ENCODE measurements around the gene PLLP.

PLLP gene

DNA sequence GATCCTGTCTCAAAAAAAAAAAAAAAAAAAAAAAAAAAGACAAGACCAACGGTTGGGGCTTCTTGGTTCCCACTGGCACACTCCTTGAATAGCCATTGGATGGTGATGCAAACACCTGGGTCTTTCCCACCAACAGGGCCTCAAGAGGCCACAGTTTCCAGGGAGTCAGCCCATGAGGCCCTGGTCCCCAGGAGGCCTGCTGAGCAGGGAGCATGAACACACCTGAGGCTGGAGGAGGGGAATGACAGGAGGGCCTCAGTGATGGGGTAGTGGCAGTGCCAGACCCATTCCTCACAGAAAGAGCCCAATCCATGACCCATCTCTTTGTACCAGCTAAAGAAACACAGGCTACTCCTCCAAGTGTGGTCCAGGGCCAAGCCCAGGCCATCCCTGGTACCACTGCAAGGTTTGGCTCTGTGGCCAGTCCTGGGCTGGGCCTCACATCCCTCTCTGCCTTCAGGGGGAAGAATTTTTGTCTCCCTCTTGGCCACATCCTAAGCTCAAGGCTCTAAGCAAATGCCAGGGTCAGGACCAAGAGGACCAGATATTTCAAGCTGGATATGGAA, 25.5 kb downstream of the PLLP start:
- no peak for DNase-seq (ENCODE audit: low read depth)
- H3K4me3 ChIP-seq (ENCODE audit: low read depth, low read length) = no peak overlapping the region

DNA sequence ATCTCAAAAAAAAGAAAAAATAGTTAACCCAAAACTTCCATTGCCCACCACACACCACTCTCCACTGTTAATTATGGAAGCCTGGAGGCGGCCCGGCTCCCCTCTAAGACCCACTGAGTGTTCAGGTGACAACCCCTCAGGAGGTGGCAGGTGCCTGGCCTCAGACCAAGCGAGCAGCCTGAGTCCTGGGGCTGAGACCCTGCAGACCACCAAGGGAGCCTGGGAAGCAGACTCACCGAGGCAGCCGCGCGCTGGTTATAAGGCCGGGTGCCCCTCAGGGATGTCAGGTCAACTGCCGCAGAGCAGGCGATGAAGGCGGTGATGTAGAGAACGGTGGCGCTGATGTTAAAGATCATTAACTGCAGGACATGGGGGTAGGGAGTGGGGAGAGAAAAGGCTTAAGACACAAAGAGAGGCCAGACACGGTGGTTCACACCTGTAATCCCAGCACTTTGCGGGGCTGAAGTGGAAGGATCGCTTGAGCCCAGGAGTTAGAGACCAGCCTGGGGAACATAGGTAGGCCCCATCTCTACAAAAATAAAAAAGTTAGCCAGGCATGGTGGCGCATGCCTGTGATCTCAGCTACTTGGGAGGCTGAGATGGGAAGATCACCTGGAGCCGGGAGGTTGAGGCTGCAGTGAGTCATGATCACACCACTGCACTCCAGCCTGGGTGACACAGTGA, 26.1 kb downstream of the PLLP start:
- no peak overlapping the region for H3K4me3 ChIP-seq (ENCODE audit: low read depth, low read length)
- no peak for DNase-seq (ENCODE audit: low read depth)

DNA sequence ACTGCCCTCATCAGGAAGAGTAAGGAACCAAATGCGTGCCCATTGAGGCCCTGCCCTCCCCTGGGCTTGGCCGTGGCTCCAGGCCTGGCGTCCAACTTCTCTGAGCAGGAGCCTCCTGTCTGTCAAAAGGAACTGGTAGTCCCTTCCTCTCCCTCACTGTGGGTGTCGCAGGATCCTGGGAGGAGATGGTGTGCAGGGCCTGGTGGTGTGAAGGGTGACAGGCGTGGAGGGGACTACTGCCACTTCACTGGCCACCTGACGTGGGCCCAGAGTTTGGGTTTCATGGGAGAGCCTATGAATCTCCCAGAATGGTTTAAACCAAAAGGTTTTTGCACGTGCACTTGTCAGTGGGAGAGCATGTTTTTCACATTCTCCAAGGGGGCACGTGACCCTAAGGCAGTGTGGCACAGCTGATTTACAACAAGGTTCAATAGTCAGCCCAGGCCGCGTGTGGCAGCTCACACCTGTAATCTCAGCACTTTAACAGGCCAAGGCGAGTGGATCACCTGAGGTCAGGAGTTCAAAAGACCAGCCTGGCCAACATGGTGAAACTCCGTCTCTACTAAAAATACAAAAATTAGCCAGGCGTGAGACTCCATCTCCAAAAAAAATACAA, 26.9 kb downstream of the PLLP start:
- H3K4me3 ChIP-seq (ENCODE audit: low read depth, low read length) = no peak overlapping the region
- no peak for DNase-seq (ENCODE audit: low read depth)

DNA sequence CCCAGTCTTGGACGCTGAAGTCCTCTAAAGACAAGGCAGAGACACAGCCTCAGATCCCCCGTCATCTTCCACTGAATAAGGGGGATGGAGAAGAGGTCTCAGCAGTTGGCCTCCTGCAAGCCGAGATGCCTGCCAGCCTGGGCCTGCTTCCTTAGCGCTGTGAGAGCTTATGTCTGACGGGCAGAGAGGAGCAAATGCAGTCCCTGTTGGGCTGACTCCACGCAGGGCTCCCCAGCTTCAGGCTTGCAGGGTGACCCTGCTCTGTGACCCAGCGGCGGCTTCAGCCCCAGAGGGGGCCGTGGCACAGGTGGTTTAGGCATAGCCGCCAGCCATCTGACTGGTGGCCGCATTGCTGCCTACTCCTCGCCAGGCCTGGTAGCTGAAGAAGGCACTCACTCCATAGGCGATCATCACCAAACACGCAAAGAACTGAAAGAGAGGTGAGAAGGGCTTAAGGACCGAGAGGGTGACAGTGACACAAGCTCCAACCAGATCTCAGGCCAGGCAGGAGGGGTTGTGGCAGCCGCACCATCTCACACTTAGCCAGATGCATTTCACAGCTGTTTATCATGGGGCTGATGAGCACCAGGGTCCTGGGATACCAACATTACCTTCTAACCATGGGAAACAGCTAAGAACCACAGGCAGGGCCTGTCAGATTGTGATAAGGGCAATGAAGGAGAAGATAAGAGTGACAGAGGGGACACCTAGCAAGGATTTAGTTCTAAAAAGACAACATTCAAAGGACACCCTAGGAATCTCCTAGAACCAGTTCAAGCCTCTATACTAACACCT, 27.7 kb downstream of the PLLP start:
- no peak overlapping the region for H3K4me3 ChIP-seq (ENCODE audit: low read depth, low read length)
- no peak for DNase-seq (ENCODE audit: low read depth)

DNA sequence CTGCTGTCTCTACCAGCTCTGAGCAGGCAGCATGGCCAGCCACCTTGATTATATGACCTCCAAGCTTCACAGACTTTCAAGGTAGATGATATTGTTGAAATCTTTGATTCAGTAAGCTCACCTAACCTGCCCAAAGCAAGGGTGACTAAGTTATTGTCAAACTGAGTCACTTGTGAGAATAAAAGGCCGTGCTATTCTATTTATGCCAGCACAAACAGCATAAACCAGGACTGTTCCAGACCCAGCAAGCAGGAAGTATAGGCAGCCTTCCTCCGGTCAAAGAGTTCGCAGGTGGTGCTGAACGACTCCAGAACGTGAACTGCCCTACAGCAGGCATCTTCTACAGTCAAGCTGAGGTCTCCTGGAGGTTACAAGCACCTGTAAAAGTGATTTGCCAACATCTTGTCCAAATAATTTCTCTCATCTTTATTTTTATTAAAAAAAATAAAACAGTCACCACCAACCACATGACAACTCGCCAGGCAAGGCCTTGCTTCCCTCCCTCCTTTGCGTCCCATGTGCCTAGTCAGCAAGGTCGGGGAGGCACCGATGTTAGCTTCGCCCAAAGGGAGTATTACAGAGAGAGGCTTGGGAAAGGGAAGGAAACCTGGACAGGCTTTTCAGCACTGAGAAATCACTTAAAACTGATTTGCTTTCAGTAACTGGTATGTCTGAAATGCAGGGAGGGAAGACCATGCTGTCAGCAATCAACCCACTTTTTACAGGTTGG, 28.6 kb downstream of the PLLP start:
- no peak for DNase-seq (ENCODE audit: low read depth)
- H3K4me3 ChIP-seq (ENCODE audit: low read depth, low read length) = no peak overlapping the region

DNA sequence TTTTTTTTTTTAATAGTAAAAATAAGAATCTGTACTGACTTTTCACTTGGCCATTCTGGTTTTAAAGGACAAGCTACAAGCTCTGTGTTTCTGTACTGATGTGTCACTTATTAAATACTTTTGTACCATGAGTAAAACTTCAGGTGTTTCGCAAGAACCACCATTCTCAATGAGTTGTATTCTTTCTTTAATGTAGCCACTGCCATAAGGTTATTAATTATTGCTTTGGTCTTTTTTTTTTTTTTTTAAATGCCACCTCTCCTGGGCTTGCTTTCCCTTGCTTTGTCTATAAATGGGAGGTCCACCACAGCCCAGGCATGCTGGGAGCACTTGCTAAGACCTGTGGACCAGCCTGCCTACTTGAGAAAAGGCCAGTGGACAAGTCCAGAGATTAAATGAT, 31.0 kb downstream of the PLLP start:
- H3K4me3 ChIP-seq (ENCODE audit: low read depth, low read length) = no peak overlapping the region
- no peak for DNase-seq (ENCODE audit: low read depth)

DNA sequence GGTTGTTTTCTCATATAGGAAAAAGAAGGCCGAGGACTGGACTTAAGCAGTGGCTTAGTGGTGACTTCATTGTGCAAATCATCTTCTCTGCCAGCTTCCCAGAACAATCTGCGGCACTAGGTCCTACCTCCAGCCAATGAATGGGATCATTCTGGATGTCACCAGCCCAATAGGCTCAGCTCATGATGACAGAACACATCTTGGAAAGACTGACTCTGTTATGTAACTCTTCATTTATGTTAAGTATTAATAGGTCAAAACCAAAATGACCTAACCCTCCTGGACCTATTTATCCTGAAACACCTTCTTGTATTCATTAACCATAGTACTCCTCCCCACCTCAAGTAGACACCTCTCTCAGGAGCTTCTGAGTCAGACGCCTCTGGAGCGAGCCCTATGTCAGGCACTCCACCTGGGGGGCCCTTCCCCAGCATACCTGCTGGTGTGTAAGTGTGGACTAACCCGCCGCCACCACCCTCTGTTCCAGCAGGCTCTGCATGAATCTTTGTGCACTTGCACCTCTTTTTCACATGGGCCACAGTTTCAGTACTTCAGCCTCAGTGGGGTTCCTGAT, 32.2 kb downstream of the PLLP start:
- no peak for DNase-seq (ENCODE audit: low read depth)
- no peak overlapping the region for H3K4me3 ChIP-seq (ENCODE audit: low read depth, low read length)

DNA sequence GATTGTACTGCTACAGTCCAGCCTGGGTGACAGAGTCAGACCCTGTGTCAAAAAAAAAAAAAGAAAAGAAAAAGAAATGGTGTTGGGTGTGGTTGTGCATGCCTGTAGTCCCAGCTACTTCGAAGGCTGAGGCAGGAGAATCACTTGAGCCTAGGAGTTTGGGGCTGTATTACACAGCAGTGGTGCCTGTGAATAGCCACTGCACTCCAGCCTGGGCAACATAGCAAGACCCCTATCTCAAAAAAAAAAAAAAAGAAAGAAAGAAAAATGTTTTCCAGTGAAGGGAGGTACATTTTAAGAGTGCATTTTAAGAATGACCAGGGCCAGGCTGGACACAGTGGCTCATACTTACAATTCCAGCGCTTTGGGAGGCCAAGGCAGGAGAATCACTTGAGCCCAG, 33.1 kb downstream of the PLLP start:
- DNase-seq (ENCODE audit: low read depth) = no peak
- no peak overlapping the region for H3K4me3 ChIP-seq (ENCODE audit: low read depth, low read length)

DNA sequence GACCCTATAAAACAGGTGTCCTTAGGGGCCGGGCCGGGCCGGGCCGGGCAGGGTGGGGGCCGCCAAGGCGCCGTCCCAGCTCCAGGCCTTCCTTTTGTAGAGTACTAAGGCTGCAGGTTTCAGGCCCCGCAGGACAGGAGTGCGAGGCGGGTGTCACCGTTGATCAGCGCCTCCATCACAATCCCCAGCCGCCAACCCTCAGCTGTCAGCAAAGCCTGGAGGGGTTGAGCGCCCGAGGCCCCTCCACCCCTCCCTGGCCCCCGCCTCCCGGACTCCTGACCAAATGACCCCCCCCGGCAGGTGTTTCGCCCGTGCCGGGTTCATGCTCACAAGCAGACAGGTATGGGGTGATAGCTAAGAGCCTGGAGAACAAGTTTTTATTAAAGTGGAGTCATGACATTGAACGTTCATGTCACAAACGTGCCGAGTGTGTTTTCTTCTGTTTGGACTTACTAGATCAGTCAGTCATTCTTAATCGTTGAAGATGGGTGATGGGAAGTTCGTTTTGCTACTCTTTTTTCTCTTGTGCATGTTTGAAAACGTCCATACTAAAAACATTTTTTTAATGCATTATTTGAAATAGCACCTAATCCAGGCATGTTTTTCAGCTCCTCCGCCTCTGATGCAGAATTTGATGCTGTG, 38.9 kb downstream of the PLLP start:
- no peak for DNase-seq (ENCODE audit: low read depth)
- peak overlapping the region; percentile 83 for H3K4me3 ChIP-seq (ENCODE audit: low read depth, low read length)

DNA sequence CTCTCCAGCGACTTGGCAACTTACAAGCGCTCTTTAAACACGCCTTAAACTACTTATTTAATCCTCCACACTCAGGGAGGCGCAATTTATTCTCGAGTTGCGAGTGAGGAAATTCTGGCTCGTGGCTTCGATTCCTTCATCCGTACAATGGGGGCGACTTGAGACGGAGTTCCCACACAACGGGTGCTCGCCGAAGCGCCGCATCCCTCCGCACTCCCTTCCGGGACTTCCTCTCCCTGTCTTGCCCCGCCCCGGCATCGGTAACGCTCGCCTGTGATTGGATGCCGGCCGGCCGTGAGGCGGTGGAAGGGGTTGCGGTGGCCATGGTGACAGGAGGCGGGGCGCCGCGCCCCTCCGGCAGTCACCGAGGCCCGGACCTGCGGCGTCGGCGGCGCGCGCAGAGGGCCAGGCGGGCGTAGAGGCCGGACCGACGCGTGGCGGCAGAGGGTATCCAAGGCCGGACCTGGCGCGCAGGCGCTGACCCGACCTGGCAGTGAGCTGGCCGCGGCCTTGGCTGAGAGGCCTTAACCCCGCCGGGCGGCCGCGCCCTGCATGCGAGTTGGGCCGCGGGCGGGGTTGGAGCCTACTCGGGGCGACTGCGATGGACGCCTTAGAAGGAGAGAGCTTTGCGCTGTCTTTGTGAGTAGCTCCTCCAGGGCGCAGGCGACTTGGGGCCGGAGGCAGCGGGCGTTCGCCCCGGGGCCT, 39.6 kb downstream of the PLLP start, which contains the start of gene ARL2BP:
ARL2BP (plus strand) TSS at position 493 of the 705 bp plus-strand sequence; CDS start at position 602, 109 bp downstream.
- peak; percentile 90 for DNase-seq (ENCODE audit: low read depth)
- peak within 1 kb of the TSS; percentile 83 for H3K4me3 ChIP-seq (ENCODE audit: low read depth, low read length)

DNA sequence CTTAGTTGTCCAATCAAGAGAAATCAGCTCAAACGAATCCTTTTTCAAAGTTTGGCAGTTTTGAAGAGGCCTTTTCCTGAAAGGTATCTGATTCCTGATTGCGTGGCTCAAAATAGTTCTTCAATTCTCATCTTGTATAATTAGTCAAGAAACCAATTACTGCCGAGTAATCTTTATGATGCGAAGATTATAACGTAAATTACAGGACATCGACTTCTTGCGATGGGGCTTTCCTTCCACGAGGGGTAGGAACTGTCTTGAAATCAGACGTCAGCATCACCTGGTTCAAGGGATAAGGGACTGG, 40.1 kb downstream of the PLLP start:
- peak overlapping the region; percentile 83 for H3K4me3 ChIP-seq (ENCODE audit: low read depth, low read length)
- no peak for DNase-seq (ENCODE audit: low read depth)

DNA sequence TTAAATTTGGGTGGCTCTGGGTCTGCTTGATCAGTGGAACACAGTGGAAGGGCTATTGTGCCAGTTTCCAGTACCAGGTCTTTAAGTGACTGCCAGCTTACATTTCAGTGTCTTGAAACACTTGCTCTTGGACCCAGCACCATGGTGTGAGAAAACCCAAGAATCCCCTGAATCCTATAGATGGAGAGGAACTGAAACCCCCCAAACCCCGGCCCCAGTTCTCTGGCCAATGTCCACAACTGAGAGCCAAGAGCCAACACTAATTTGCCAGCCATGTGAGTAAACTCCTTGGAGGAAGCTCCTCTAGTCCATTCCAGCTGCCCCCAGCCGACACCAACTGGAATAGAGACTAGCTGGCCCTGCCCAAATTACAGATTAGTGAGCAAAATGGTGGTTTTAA, 41.8 kb downstream of the PLLP start:
- H3K4me3 ChIP-seq (ENCODE audit: low read depth, low read length) = no peak overlapping the region
- DNase-seq (ENCODE audit: low read depth) = no peak

DNA sequence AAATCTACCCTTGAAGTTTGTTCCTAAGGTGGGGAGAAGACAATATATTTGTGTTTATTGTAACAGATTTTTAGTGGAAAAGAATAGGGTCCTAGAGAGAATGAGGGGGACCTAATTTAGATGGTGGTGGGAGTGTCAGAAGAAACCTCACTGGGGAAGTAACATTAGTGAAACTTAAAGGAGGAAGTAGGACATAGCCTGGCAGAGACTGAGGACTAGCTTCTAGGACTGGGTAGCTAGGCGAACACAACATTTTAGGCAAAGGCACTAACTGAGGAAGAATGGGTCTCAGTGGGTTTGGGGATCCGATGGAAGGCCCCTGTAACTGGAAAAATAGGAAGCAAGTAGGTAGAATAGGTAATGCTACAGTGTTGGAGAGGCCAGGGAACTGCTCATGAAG, 43.6 kb downstream of the PLLP start:
- DNase-seq (ENCODE audit: low read depth) = no peak
- no peak overlapping the region for H3K4me3 ChIP-seq (ENCODE audit: low read depth, low read length)

DNA sequence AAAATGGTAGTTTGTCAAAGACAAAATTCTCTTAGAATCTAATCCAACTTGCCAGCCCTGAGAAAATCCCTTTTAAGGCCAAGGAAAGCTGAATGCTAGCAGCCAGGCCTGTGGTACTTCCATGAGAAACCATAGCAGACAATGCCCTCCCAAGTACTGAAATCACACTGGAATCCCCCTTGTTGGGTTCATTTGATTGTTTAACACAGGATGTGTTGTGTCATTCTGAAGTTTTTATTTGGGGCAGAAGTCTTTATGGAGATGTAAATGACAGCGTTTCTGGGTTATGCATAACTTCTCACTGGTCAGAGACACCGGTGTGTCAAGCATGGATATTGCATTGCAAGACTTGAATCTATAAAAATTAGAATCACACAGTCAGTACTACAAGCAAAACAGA, 45.4 kb downstream of the PLLP start:
- no peak for DNase-seq (ENCODE audit: low read depth)
- H3K4me3 ChIP-seq (ENCODE audit: low read depth, low read length) = no peak overlapping the region

DNA sequence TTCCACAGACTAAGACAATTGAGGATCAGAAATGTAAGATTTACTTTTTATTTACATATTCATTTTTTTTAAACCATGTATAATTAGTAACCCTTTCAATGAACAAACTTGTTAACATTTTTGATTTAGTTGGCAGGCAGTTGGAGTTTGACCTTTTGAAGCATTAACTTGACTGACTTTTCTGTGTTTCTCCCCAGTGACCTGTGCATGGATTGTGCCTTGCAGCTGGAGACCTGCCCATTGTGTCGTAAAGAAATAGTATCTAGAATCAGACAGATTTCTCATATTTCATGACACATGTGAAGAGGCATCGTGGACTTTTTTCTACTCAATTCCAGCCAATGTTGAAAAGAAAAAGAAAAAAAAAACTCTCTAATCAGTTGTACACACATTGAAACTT, 45.8 kb downstream of the PLLP start:
- DNase-seq (ENCODE audit: low read depth) = no peak
- H3K4me3 ChIP-seq (ENCODE audit: low read depth, low read length) = no peak overlapping the region

DNA sequence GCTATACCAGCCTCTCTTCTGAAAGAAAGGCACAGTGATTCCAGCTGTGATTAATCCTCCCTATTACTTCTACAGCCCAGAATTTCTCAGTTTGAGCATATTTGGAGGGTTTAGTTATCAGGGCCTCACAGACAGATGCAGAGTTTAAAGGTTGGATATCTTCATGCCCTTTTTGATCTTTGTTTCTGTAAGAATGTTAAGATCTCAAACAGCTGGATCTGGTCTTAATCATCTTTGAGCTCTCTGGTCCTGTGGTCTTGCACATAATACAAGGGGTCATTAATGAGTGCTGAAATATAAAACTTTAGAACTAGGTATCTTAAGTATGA, 48.5 kb downstream of the PLLP start:
- no peak for DNase-seq (ENCODE audit: low read depth)
- H3K4me3 ChIP-seq (ENCODE audit: low read depth, low read length) = no peak overlapping the region

DNA sequence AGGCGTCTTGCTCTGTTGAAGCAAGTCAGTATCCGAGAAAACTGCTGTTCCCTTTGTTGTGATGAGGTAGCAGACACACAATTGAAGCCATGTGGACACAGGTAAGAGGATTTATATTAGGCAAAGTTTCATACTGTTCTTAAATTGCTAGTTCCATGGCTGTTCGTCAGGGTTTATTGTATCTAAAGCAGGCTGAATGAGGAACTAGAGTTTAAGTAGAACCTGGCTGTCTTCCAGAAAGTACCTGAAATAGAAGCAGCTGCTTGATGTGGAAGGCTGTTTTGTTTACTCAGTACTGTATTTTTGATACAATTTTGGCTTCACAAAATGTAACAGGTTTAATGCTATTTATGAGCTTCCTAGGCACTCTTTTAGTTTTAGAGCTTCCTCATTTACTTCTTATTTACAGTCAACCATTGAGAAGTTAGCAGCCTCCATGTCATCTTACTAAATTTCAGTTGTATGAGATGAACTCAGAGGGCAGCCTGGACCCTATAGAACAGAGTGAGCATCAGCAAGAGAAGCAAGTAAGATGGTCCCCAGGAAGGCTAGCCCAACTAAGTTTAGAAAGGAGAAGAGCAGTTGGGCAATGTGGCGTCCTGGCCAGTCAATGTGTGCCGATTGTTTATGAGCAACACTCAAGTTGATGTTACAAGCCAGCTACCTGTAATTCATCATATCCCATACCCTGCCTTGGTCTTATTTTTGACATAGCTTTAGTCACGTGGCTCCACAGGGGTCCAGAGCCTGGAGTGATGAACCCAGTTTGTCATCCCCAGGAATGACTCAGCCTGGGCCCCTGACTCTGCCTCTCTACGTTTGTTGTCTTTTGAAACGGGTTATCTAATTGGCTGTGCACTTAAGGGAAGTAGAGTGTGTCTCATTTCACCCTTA, 49.1 kb downstream of the PLLP start:
- H3K4me3 ChIP-seq (ENCODE audit: low read depth, low read length) = no peak overlapping the region
- peak; percentile 48 for DNase-seq (ENCODE audit: low read depth)

DNA sequence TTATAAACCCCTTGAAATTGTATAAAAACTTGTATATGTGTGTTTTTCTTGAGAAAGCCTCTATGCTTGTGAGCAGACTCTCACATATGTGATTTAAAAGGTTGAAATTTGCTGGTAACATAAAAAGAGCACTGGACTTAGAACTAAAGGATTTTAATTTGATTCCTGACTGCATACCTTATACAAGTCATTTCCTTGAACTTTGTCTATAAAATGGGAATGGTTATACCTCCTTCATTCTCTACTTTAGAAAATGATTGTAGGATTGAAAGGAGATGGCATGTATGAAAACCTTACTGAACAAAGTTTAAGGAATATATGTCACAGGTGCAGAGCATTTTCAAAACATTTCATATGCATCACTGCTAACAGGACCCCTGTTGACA, 49.8 kb downstream of the PLLP start:
- DNase-seq (ENCODE audit: low read depth) = no peak
- no peak overlapping the region for H3K4me3 ChIP-seq (ENCODE audit: low read depth, low read length)
